ENCODE results near the gene MRTFA.

- TF ChIP-seq POLR2A (IDR thresholded peaks at IDR 0.05; ENCODE audit: low read depth, low read length) (no peak), POLR2AphosphoS5 (IDR thresholded peaks at IDR 0.05; ENCODE audit: low read depth, low read length) (no peak), POU2F2 (IDR thresholded peaks at IDR 0.05; ENCODE audit: low read depth, low read length) (no peak)
Observed at GRCh38 chr22:40534379-40535188, 101.9 kb downstream of the MRTFA start.
